Left kidney (tissue), 2 donors: ENCODE measurements around the gene HIVEP1. TPM values are rescaled to one million over a fixed set of nuclear protein-coding genes. Genes with fewer than 3 reads are reported as not detected.
A peak's percentile ranks its signal among the peaks of the same experiment; 100 is the strongest.

ENCODE experiments used
- DNase-seq: peaks from one replicate; pipeline ENCODE4 v3.0.0-alpha.2; 2013
- polyA plus RNA-seq: library from polyadenylated mRNA; unstranded; fragments of 120-200 nt; gene quantifications from one replicate; pipeline ENCODE4 v1.2.1, GENCODE V29; 2013; ENCODE audit not compliant: insufficient read length

The HIVEP1 gene
- polyA plus RNA-seq, 1 donor = 25.5 TPM

DNA sequence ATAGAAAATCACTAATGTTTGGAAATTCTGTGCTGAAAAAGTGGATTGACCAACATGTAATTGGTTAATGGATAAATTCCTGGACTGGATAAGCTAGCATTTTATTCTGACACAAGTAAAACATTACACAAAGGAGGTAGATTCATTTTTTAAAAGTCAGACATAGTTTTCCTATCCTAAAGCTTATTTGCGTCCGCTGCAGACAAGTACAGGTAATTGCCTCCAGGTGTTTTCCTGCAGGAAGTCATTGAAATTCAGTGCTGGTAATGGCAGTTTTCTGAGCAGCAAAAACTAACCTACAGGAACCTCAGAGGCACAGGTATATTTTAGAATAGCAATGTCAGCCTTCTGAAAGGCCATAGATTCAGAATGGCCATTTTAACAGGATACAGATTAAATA, 20.0 kb upstream of the HIVEP1 start:
- DNase-seq = no peak

DNA sequence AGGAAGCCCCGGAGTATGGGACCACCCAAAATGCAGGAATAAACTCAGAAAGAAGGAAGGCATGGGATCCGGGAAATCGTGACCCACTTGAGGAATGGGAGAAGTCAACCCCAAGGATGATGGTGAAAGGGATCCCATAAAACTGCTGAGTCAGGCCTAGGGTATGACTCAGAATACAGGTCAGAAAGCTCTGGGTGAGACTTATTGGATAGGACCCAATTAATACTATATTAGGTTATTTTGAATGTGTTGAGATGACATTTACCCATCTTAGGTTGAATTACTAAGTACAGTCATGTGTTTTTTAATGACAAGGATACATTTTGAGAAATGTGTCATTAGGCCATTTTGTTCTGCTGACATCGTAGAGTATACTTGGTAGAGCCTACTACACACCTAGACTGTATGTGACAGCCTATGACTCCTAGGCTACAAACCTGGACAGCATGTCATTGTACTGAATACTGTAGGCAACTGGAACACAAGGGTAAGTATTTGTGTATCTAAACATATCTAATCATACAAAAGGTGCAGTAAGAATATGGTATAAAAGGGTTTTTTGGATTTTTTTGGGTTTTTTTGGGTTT, 17.1 kb upstream of the HIVEP1 start:
- DNase-seq = no peak

DNA sequence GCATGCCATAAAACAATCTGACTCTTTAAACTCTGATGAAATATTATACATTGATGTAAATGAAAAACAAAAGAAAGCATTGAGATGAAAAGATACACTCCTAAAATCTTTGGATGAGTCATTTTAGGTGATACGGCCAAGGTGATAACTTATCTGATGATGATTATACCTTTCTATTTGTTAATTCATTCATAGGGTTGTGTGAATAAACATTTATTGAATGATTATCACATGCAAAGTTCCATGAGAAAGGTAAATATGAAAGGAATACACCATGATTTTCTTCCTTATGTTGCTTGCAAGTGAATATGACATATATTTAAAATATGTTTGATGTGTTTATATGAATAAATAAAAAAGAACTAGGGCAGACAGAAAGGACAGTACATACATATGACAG, 15.4 kb upstream of the HIVEP1 start:
- DNase-seq = no peak

DNA sequence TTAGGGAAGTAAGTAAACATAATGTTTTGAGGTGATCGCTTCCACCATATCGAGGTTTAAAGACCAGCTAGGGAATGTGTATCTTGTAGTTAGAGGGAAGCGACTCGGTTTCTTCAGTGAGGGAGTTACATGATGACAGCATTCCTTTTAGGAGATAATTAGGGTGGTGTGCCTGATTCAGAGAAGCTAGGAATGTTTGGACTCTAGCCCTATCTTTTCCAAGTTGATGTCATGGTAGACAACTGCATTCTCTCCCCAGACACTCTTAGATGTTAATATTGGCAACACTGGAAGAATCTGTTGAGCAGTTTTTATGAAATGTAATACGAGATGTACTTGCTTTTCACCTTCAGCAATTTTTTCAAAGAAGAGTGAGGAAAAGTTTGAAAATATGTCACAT, 12.9 kb upstream of the HIVEP1 start:
- DNase-seq = no peak

DNA sequence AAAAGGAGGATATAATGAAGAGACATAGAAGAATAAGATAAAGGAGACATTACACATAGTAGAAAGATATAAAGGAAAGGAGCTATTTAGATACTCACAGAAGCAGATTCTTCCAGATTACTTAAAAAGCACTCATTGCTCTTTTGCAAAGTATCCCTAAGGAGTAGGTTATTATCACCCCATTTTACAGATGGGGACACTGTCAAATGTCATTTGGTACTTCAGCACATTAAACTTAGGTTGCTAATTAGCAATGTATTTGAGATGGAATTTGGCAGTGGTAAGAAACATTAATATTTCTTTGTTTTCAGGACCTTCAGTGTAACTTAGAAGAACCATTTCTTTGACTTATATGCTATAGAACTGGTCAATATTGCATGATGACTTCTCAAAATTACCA, 11.9 kb upstream of the HIVEP1 start:
- DNase-seq = no peak

DNA sequence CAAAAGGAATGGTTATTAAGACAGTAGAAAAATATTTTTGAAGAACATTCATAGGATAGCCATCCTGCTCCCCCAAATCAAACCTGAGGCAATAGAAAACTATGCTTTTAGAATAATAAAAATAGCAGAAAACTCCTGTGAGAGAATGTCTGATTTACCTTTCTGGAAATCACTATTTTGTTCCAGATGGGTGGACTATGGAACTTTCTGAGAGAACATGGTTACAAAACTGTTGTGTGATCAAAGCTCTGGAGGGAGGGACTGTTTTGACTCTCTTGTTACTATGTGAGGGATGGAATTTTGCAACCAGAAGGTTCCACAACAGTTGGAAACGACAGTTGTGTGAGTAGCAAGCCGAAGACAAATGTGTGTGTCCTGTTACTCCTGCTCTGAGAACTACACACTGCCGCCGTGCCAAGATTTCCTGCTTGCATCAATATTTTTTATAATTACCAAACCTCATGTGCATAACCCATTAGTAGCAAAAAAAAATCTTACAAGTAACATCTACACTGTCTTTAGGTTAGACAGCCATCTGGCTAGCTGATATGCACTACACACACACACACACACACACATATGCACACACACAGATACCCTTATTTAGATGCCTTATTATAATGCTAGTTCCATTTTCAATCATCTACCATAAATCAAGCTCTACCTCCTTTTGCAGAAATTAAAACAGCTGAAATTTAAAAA, 11.0 kb upstream of the HIVEP1 start:
- no peak for DNase-seq

DNA sequence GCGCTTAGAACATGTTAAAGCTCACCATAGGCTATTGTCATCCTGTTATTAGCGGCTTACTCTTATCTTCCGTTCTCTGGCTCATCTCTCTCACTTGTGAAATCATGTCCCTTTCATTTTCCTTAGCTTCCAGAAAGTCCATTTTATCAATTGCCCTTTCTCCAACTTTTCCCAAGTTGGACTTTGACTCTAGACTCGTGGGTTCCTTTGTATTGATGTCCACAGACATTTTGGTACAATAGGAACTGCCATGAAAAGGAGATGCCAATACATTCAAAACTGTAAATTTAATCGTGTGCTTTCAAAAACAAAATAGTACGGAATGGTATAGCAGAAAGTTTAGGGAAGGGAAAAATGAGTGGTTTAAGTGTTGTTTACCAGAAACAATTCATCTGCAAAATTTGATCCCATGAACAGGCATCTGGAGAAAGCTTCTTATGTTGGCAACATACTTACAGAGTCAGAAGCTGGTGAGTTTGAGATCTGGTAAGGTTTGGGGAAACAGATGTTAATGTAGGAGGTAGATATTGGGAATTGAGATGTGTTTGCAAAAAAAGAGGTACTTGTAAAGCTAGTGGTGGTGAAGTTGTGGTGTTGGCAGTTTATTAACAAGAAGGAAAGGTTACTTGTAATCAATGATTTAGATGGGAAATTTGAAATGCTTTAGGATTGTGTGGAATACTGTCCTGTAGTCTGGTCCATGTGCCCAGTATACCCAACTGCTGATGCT, 10.2 kb upstream of the HIVEP1 start:
- DNase-seq = no peak

DNA sequence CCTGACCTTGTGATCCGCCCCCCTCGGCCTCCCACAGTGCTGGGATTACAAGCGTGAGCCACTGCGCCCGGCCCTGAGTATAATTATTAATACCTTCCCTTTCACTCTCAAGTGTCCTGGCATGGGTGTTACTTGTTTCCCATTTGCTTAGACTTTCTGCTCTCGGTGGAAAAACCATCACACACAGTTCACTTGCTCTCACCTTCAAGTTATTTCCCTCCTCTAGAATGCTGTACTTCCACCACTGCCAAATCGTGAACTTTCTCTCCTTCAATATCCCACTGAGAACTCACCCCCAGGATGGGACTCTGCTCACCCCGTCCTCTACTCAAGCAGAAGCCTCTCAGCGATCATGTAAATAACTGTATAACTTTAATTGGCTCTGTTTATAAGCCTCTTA, 4.6 kb upstream of the HIVEP1 start:
- DNase-seq = peak; percentile 25

DNA sequence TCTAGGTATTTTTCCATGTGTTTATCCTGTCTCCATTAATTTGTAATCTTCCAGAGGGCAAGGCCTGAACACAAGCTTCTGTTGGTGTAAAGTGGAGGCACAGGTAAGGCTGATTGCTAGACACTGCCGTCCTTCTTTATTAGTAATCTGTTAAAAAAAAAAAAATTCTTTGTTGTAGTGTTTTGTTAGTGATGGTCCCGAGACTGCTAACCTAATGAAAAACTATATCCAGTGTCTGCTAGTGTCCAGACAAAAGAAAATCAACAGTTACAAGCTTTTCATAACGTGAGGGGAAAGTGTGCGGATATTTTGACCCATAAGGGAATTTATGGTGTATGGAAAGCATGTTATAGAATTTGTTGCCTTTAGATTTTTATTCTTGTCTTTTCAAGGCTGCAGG, 4.2 kb upstream of the HIVEP1 start:
- no peak for DNase-seq

DNA sequence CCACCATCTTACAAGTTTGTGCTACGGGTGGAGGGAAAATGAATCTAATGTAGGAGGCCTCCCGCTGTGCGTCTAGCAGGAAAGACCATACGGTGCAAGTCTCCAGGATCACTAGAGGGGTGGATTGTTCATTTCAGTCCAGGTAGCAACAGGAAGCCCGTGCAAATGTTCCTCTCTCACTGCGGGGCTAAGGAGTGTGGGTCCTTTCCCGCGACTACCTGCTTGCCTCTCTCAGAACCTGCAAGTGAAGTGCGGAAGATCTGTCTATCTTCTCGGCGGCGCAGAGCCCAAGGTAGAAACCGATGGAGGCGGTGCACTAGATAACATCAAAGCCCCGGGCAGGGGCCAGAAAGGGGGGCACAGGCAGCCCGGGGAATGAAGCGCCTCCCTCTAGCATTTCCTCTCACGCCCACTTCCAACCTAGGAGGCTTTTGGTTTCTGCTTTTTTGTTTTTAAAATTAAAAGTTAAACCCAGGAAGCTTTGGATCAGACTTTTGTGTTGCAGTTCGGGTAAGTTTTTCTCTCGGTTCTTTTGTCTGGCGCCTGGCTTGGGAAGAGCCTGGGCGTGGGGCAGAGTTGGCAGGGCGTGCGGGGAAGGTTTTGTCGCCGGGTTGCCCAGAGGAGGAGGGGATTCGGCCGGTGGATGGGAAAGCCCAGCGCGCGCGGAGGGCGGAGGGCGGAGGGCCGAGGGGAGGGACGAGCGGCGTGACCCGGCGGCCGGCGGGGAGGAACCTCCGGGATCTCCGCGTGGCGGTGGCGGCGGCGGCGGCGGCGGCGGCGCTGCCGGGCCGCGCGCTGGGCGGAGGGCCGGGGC, 3.5 kb upstream of the HIVEP1 start:
- peak; percentile 82 for DNase-seq

DNA sequence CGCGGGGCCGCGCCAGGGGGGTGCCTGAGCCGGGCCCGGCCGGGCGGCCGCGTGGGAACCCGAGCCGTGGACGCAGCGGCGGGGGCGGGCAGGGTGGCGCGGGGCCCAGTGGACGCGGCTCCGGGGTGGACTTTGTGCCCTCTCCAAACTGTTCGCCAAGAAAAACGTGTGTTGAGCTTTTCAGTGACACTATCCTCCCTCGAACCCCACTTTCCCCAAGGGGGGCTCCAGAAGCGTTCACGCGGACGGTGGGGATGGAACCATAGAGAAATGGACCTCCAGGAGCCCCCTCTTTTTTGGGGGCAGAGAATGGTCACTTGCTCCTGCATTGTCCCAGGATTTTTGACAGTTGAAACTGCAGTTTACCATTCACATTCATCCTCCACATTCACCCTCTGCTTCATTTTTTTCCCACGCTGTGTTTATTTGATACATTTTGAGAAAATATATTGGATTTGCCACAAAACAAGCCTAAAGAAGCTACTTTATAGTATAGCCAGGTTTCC, 2.9 kb upstream of the HIVEP1 start:
- no peak for DNase-seq

DNA sequence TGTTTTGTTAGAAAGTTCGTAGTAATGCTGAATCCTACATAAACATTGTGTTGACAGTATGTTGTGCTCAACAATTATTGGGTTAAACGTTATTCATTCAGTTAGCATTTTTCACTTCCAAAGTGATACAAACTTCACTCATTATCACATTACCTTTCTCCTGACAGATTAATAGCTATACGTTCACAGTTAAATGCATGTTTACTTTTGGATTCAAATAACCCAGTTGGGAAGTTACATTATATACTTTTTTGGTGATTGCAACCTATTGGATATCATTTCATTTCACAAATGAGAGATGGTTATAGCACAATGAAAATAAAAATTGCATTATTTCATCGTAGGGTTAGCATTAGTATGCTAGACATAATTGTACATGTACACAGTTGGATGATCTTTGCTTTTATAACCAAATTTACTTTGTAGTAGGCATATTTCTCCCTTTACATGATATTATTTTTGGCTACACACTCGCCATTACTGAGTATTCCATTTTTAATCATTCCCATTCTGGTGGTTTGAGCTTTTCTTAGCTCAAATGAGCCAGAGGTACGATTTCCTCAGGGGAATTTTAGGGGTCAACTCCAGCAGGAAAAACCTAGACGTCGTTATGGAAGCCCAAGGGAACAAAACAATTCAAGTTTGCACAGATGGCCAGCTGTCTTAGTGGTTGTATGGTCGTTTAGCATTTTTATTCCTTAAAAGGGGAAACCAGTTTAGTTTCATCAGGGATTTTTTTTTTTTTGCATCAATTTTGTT, 2.1 kb upstream of the HIVEP1 start:
- peak; percentile 33 for DNase-seq

DNA sequence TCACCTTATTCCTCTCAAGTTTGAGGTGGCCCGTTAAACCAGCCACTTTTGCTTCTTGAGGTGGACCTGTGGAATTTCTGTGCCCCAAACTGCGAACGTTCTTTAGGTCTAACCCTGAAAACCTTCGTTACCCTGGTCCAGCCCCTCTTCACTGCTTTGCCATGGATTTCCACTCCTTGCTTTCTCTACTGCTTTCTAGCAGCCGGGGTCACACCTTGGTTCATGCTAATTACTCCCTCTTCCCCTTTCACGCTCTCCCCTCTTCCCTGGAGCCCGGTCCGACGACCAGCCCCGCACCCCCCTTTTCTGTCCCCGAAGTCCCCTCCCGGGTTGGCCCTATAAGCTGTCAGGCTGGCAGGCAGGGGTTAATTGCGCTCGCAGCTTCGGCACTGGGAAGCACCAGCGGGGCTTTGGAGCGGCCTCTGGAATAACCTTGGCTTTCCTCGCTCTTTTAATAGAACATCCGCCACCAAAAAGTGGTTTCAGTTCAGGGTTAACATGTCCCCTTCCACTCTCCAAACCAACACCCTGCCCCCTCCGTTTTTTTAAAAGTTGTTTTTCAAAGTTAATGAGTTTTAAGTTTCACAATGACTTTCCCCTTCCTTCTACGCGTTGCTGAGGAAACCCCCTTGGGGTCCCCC, 1.4 kb upstream of the HIVEP1 start:
- DNase-seq = no peak

DNA sequence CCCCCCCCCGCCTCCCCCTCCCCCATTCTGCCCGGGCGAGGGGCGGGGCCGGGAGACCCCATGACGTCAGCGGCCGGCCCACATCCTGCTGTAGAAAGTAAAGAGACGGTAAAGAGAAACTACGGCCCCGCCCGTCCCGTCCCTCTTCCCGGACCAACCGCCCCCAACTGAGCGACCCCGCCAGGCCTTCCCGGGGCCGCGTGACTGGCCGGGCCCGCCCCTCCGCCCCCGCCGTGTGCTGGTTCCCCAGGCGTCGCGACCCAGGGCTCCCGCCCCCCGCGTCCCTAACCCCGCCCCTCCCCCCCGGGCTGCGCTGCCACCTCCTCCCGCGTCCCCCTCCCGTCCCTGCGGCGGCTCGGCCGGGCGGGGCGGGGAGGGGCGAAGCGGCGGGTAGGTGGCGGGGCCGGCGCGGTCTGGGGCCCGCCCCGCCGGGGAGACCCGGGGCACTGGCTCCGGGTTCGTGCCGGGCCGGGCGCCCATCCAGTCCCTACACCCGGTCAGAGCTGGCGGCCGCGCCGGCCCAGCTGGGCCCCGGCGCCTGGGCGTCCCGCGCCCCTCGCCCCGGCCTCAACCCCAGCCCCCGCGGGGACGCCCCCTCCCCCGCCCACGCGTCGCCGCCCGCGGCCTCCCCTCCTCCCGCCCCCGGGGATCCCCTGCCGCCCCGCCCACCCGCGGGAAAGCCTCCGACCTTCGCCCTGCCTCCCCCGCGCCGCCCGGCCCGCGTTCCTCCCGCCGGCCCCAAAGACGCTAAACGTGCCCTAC, 655 bp upstream of the HIVEP1 start:
- DNase-seq = peak; percentile 95

DNA sequence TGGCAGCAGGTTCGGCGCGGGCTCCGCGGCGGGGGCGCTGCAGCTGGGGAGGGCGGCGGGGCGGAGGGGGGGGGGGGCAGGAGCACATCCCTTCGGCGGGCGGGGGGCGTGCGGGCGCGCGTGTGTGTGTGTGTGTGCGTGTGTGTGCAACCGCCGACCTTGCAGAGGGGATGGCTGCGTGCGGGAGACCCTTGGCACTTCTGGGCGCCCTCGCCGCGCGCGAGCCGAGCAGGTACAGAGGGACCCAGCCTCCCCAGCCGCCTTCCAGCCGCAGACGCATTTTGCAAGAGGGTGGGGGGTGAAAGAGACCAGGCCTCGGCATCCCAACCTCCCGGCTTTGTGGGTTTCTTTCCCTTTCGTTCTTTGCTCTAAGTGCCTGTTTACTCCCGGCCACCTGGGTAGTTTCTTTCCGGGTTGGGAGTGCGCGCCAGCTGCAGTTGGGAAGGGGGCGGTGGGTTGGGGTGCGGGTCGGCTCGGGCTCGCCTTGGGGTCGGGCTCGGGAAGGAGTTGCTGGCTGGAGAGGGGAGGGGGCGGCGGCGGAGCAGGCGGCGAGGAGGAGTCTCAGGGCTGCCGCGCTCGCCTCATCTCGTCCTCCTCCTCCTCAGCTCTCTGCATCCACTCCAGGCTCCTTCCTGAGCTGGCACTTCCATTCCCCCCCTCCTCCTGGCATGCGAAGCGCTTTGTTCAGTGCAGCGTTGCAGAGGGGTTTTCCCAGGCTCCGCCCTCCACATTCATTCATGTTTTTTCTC, 620 bp downstream of the HIVEP1 start:
- DNase-seq = peak; percentile 78

DNA sequence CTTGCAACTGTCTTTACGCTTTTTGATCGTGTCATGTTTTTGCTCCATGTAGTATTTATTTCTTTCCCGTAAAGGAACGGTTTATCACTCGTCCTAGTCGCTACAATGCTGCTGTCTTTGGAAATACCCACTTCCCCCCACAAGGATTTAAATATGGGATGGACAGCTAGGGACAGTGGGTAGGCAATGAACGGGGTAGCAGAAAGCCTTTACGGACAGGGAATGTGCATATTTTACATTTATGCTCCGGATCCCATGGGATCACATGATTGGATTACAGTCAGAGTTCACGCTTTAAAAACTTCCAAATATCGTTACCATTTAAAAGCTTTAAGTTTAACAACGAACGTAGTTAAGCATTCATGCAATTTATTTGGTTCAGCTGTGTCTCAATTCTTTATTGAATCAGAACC, 1.2 kb downstream of the HIVEP1 start:
- DNase-seq = no peak

DNA sequence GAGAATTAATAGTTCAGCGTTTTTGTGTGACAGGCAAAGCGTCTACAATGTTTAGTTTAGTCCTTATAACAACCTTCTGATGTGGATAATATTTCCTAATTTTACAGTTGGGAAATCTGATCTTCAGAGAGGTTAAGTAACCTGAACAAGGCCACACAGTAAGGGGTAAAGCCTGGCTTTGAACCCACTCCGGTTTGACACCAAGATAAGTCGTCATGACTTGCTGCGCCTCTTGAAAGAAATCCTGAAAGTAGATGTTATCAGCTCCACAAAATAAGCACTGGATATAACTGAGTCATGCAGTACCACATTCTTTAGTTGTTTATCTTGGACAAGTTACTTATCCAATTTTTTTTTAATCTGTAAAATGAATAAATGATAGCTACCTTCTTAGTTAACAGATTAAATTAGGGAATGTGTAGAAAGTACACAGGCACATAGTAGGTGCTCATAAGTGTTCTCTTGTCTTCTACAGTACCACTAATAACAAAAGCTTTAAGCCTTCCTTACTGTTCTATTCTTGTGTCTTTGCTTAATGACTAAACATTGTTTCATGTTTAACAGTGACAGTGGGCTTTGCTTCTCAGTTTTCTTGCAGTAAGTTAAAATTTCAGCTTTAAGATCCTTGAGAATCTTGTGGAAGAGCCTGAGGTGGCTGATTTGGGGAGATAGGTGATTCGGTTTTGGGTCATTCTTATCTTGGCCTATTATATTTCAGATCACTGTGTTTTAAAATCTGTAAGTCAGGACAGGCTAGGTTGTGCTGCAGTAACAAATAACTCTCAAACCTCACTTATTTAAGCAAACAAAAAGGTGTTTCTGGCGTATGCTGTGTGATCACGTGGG, 2.1 kb downstream of the HIVEP1 start:
- DNase-seq = no peak

DNA sequence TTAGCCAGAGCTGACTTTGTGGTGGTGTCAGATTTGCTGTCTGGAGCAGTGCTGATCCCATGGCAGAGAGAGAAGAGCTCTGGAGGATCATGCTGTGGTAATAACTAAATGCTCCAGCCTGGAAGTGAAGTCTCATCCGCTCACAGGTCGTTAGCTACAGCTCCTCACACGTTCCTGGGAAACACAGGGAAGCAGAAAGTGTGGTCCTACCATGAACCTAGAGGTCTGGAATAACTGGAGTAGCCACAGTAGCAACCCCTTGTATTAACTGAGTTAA, 2.7 kb downstream of the HIVEP1 start:
- DNase-seq = no peak

DNA sequence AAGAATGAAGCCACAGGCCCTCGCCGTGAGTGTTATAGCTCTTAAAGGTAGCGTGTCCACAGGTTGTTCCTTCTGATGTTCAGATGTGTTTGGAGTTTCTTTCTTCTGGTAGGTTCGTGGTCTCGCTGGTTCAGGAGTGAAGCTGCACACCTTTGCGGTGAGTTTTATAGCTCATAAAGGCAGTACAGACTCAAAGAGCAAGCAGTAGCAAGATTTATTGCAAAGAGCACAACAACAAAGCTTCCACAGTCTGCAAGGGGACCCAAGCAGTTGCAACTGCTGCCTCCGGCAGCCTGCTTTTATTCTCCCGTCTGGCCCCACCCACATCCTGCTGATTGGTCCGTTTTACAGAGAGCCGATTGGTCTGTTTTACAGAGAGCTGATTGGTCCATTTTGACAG, 5.2 kb downstream of the HIVEP1 start:
- DNase-seq = no peak
